ENCODE results near the gene IPO13. TPM values are rescaled to one million over a fixed set of nuclear protein-coding genes. Genes with fewer than 3 reads are reported as not detected.

Gene IPO13
- total RNA-seq, 2 experiments from 2014 or later: 6.3 to 7.4 TPM

DNA sequence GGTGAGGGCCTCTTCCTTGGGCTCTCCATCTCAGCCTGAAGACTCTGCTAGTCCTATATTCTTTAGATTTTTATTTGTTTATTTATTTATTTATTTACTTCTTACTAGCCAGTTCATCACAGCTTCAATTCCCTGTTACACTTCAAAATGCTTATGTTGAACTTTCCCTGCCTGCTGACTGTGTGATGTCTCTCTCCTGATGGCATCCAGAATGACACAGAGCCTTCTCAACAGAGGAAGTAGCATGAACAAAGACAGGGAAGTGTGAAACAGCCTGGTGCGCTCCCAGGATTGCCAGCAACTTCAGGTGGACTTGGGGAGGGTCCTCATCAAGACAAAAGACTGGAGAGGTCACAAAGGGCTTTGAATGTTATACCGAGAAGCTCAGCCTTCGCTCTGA is 4.3 kb upstream of the IPO13 start:
- Histone ChIP-seq H3K4me1 (ENCODE audit: insufficient read depth, low read length) (peaks cover 22% of the 10 kb centered on the region), H3K27ac (ENCODE audit: low read depth in 1 of 2, low read length in 2 of 2) (no peak overlapping the region), H3K9me3 (ENCODE audit: control insufficient read depth in 1 of 2, insufficient read depth in 1 of 2, low read length in 2 of 2) (no peaks in the 10 kb centered on the region), H3K27me3 (ENCODE audit: control insufficient read depth in 1 of 2, insufficient read depth in 2 of 2, low read length in 2 of 2) (no peaks in the 10 kb centered on the region), H3K36me3 (ENCODE audit: insufficient read depth, low read length) (peaks cover 2% of the 10 kb centered on the region), H3K4me3 (ENCODE audit: low read length) (no peak overlapping the region)
- TF ChIP-seq CTCF (IDR thresholded peaks at IDR 0.05): no peak
- ChIA-PET POLR2A (no interaction called here), CTCF (no interaction called here)
- Mint-ChIP-seq H3K9me3 (no peaks in the 10 kb centered on the region), H3K27ac (no peak overlapping the region), H3K36me3 (ENCODE audit: low read depth) (peaks cover 7% of the 10 kb centered on the region), H3K4me3 (no peak overlapping the region), H3K4me1 (ENCODE audit: low read depth) (peaks cover 26% of the 10 kb centered on the region), H3K27me3 (no peaks in the 10 kb centered on the region)
- no peak for DNase-seq
- intact Hi-C loops (cut with DNase I, micrococcal nuclease): loop anchor here in 1 of 2 experiments (10.0 kb wide), 3 partner anchors 488 to 1128 kb away; partner anchors contain the start of genes ELOVL1, ERMAP, HYI and SVBP
- no peak for ATAC-seq (ENCODE audit: poor library complexity)

- Histone ChIP-seq H3K27me3 (ENCODE audit: control insufficient read depth in 1 of 2, insufficient read depth in 2 of 2, low read length in 2 of 2) (no peaks in the 10 kb centered on the region), H3K27ac (ENCODE audit: low read depth in 1 of 2, low read length in 2 of 2) (no peak overlapping the region), H3K9me3 (ENCODE audit: control insufficient read depth in 1 of 2, insufficient read depth in 1 of 2, low read length in 2 of 2) (no peaks in the 10 kb centered on the region), H3K4me3 (ENCODE audit: low read length) (no peak overlapping the region), H3K36me3 (ENCODE audit: insufficient read depth, low read length) (peaks cover 1% of the 10 kb centered on the region), H3K4me1 (ENCODE audit: insufficient read depth, low read length) (peaks cover 36% of the 10 kb centered on the region)
- Mint-ChIP-seq H3K27me3 (no peaks in the 10 kb centered on the region), H3K36me3 (ENCODE audit: low read depth) (peaks cover 7% of the 10 kb centered on the region), H3K27ac (no peak overlapping the region), H3K9me3 (no peaks in the 10 kb centered on the region), H3K4me3 (peak overlapping the region; percentile 65), H3K4me1 (ENCODE audit: low read depth) (peaks cover 49% of the 10 kb centered on the region)
- CTCF ChIA-PET: interaction anchor here (1.5 kb wide), 1 partner anchor 10 kb away, joined by 5 read pairs; no protein-coding TSS in a partner anchor
- DNase-seq (no peak), ATAC-seq (ENCODE audit: poor library complexity) (no peak)
- no peak for TF ChIP-seq CTCF (IDR thresholded peaks at IDR 0.05)
- intact Hi-C loops (cut with DNase I, micrococcal nuclease): loop anchor here (5.0 to 10.0 kb wide), 6 partner anchors 183 to 1130 kb away; partner anchors contain the start of genes DMAP1 (in 1 of the 2), ELOVL1 (in 1 of the 2), ERMAP (in 1 of the 2) and HYI (in 1 of the 2)
- POLR2A ChIA-PET: no interaction called here
Observed at GRCh38 chr1:43944860-43945259, 1.9 kb upstream of the IPO13 start.

GRCh38 chr1:43945674-43946235 is 995 bp upstream of the IPO13 start:
- DNase-seq: no peak
- peak overlapping the region; percentile 93 to 94 for H3K27ac ChIP-seq (ENCODE audit: low read depth in 1 of 2, low read length in 2 of 2)
- peak overlapping the region; percentile 94 for H3K4me3 ChIP-seq (ENCODE audit: low read length)
- Mint-ChIP-seq H3K9me3 (no peaks in the 10 kb centered on the region), H3K4me3 (peak overlapping the region; percentile 91), H3K27ac (peak overlapping the region; percentile 91), H3K36me3 (ENCODE audit: low read depth) (peaks cover 15% of the 10 kb centered on the region), H3K4me1 (ENCODE audit: low read depth) (peaks cover 56% of the 10 kb centered on the region), H3K27me3 (no peaks in the 10 kb centered on the region)
- ChIA-PET CTCF (interaction anchor here (0.5 to 2.2 kb wide), 3 partner anchors 11 to 717 kb away, joined by 3 to 24 read pairs (median 5); partner anchors contain the start of gene ARTN), POLR2A (interaction anchor here (0.9 to 1.7 kb wide), 6 partner anchors 24 to 295 kb away, joined by 3 to 7 read pairs (median 5); partner anchors contain the start of genes ATP6V0B, DPH2, KDM4A and ST3GAL3)
- intact Hi-C loops (cut with DNase I, micrococcal nuclease): loop anchor here (1.0 to 10.0 kb wide), 12 partner anchors 24 to 1131 kb away; partner anchors contain the start of genes ATP6V0B (in 2 of the 2), ST3GAL3 (in 2 of the 2), CCDC24 (in 1 of the 2) and DMAP1 (in 1 of the 2)
- no peaks in the 10 kb centered on the region for H3K27me3 ChIP-seq (ENCODE audit: control insufficient read depth in 1 of 2, insufficient read depth in 2 of 2, low read length in 2 of 2)
- TF ChIP-seq CTCF (IDR thresholded peaks at IDR 0.05): no peak
- peaks cover 36% of the 10 kb centered on the region for H3K4me1 ChIP-seq (ENCODE audit: insufficient read depth, low read length)
- H3K9me3 ChIP-seq (ENCODE audit: control insufficient read depth in 1 of 2, insufficient read depth in 1 of 2, low read length in 2 of 2): no peaks in the 10 kb centered on the region
- peaks cover 9% of the 10 kb centered on the region for H3K36me3 ChIP-seq (ENCODE audit: insufficient read depth, low read length)
- no peak for ATAC-seq (ENCODE audit: poor library complexity)

Data from CD4-positive, alpha-beta T cell (primary cell).